Endothelial cell (in vitro differentiated cells): ENCODE results near the gene OCIAD2. TPM values are rescaled to one million over a fixed set of nuclear protein-coding genes. Genes with fewer than 3 reads are reported as not detected.

ENCODE experiments used
- DNase-seq: peaks from one replicate; pipeline ENCODE4 v3.0.0; 2021; ENCODE audit warnings: low spot score
- H3K27ac Mint-ChIP-seq: one replicate; pipeline ENCODE4 v1.8.0; 2021; ENCODE audit warnings: mixed read lengths, inconsistent platforms; ENCODE audit not compliant: unreplicated experiment
- H3K27me3 Mint-ChIP-seq: one replicate; pipeline ENCODE4 v1.8.0; 2021; ENCODE audit warnings: mild to moderate bottlenecking, moderate library complexity, mixed read lengths, inconsistent platforms; ENCODE audit not compliant: unreplicated experiment
- H3K36me3 Mint-ChIP-seq: one replicate; pipeline ENCODE4 v1.8.0; 2021; ENCODE audit warnings: mild to moderate bottlenecking, low read depth, mixed read lengths, inconsistent platforms; ENCODE audit not compliant: unreplicated experiment
- H3K4me1 Mint-ChIP-seq: one replicate; pipeline ENCODE4 v1.8.0; 2021; ENCODE audit warnings: mild to moderate bottlenecking, mixed read lengths, inconsistent platforms; ENCODE audit not compliant: unreplicated experiment
- H3K4me3 Mint-ChIP-seq: one replicate; pipeline ENCODE4 v1.8.0; 2021; ENCODE audit warnings: mild to moderate bottlenecking, mixed read lengths, inconsistent platforms; ENCODE audit not compliant: unreplicated experiment
- H3K9me3 Mint-ChIP-seq: one replicate; pipeline ENCODE4 v1.8.0; 2021; ENCODE audit warnings: mixed read lengths, inconsistent platforms; ENCODE audit not compliant: unreplicated experiment
- total RNA-seq: library from RNA; stranded (reverse); fragmentation: NEBNext Ultra II Directional; extraction: Animal tissue kit (Norgen Biotek cat#: 25700); gene quantifications from one replicate; pipeline ENCODE4 v1.2.1, GENCODE V29; 2021; ENCODE audit not compliant: unreplicated experiment
- TF ChIP-seq, protein P1 (sequence below): fragments of 200-600 bp; sonication (generic); IDR thresholded peaks from one replicate; pipeline ENCODE4 v1.5.0; 2021; ENCODE audit warnings: antibody characterized with exemption; ENCODE audit not compliant: unreplicated experiment

OCIAD2 gene
- total RNA-seq, 1 donor from 2014 or later, result 50.0 TPM

DNA sequence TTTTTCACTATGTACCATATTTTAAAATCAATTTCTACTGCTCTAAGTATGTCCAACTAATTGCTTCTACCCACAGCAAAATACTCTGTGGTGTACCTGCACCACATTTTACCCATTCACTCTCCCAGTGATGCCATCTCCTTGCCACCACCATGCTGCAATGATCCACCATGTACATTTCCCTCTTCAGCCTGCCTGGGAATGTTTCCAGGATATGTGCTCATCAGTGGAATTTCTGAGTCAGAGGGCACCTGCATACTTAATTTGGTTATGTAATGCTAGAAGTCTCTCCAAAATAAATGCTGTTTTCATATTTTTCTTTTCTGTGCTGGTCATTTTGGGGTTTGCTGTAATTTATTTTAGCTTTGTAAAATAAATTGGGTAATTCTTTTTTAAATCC is 33.2 kb upstream of the OCIAD2 start:
- TF ChIP-seq, protein P1, sequence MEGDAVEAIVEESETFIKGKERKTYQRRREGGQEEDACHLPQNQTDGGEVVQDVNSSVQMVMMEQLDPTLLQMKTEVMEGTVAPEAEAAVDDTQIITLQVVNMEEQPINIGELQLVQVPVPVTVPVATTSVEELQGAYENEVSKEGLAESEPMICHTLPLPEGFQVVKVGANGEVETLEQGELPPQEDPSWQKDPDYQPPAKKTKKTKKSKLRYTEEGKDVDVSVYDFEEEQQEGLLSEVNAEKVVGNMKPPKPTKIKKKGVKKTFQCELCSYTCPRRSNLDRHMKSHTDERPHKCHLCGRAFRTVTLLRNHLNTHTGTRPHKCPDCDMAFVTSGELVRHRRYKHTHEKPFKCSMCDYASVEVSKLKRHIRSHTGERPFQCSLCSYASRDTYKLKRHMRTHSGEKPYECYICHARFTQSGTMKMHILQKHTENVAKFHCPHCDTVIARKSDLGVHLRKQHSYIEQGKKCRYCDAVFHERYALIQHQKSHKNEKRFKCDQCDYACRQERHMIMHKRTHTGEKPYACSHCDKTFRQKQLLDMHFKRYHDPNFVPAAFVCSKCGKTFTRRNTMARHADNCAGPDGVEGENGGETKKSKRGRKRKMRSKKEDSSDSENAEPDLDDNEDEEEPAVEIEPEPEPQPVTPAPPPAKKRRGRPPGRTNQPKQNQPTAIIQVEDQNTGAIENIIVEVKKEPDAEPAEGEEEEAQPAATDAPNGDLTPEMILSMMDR, result no peak
- DNase-seq, result no peak
- Mint-ChIP-seq H3K4me3 (no peak overlapping the region), H3K9me3 (no peaks in the 10 kb centered on the region), H3K27ac (no peak overlapping the region), H3K4me1 (no peaks in the 10 kb centered on the region), H3K36me3 (no peaks in the 10 kb centered on the region), H3K27me3 (peaks cover 1% of the 10 kb centered on the region)

DNA sequence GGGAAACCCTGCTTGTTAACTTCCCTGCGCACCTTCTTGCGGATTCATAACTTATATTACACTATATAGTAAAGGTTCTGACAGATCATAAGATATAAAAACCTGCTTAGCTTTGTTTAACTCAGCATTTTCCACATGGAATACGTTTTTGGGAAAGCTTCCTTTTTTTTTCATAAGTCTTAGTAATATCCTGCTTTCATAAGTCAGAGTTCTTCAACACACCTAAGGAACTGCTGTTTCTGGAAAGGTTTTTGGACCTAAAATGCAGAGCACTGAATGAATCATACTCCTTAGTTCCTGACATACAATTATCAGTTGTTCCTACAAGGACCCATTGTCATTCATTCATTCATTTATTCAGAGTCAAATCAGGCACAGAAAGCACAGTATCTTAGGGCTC is 32.3 kb upstream of the OCIAD2 start:
- H3K27me3 Mint-ChIP-seq, result peaks cover 1% of the 10 kb centered on the region
- no peaks in the 10 kb centered on the region for H3K4me1 Mint-ChIP-seq
- DNase-seq, result no peak
- TF ChIP-seq, protein P1, result no peak
- H3K36me3 Mint-ChIP-seq, result no peaks in the 10 kb centered on the region
- H3K27ac Mint-ChIP-seq, result no peak overlapping the region
- H3K4me3 Mint-ChIP-seq, result no peak overlapping the region
- no peaks in the 10 kb centered on the region for H3K9me3 Mint-ChIP-seq

DNA sequence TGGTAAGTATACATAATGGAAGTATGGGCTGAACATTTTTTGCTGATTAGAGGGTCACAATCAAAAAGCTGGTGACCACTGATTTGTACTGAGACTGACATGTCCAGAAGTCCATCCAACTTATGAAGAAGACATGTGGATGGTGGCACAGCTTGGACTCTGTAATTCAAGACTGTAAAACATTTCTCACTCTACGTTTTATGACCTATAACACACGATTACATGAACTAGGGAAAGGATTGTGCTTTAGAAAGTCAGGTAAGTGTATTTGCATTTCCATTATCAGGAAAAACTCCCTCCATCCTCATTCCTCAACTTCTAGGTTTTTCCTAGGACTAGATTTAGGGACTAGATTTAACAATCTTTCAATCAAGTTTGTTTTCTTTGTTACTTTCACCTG is 30.5 kb upstream of the OCIAD2 start:
- no peak overlapping the region for H3K27ac Mint-ChIP-seq
- TF ChIP-seq, protein P1, result no peak
- no peaks in the 10 kb centered on the region for H3K36me3 Mint-ChIP-seq
- H3K4me1 Mint-ChIP-seq, result no peaks in the 10 kb centered on the region
- no peaks in the 10 kb centered on the region for H3K9me3 Mint-ChIP-seq
- no peak overlapping the region for H3K4me3 Mint-ChIP-seq
- H3K27me3 Mint-ChIP-seq, result no peaks in the 10 kb centered on the region
- DNase-seq, result no peak

GRCh38 chr4:48931459-48931858 is 24.9 kb upstream of the OCIAD2 start:
- DNase-seq, result no peak
- Mint-ChIP-seq H3K36me3 (no peaks in the 10 kb centered on the region), H3K4me1 (peaks cover 3% of the 10 kb centered on the region), H3K27ac (no peak overlapping the region), H3K4me3 (no peak overlapping the region), H3K27me3 (no peaks in the 10 kb centered on the region), H3K9me3 (no peaks in the 10 kb centered on the region)
- TF ChIP-seq, protein P1, result no peak

- no peak overlapping the region for H3K4me3 Mint-ChIP-seq
- no peak for DNase-seq
- no peaks in the 10 kb centered on the region for H3K36me3 Mint-ChIP-seq
Measured at GRCh38 chr4:48930654-48931053, 24.1 kb upstream of the OCIAD2 start.

More at GRCh38 chr4:48930654-48931053, 24.1 kb upstream of the OCIAD2 start:
- Mint-ChIP-seq H3K9me3 (no peaks in the 10 kb centered on the region), H3K27me3 (no peaks in the 10 kb centered on the region), H3K4me1 (peaks cover 3% of the 10 kb centered on the region), H3K27ac (no peak overlapping the region)
- TF ChIP-seq, protein P1, result no peak
